ENCODE results near the gene THAP4.
A peak's percentile ranks its signal among the peaks of the same experiment; 100 is the strongest.

THAP4 gene

DNA sequence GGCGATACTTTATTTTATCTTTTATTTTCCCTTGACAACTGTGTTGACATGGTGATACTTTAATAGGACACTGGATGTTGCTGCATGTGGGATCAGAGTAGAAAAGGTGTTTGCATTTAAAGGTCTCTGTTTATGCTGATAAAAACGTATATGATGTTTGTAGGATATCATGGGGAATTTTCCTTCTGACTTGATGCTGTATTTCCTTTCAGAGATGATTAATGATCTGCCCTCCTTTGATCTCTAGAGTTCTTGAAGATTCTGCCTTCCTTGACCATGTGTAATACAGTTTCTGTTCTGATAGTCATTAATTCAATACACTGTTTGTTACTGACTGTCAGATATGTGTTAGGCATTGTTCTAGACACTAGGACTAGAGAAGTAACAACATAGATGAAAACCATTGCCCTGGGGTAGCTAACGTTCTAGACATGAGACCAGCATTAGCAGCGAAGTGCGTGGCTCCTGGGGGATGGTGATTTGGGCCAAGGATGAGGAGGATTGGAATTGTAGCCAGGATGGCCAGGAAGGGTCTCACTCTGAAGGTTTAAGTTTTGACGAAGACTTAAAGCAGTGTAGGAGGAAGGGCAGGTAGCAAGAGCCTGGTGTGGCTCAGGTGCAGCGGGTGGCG is 3.3 kb upstream of the THAP4 start:
- no peak for DNase-seq (ENCODE audit: extremely low read depth in 1 of 2, low read depth in 1 of 2)

DNA sequence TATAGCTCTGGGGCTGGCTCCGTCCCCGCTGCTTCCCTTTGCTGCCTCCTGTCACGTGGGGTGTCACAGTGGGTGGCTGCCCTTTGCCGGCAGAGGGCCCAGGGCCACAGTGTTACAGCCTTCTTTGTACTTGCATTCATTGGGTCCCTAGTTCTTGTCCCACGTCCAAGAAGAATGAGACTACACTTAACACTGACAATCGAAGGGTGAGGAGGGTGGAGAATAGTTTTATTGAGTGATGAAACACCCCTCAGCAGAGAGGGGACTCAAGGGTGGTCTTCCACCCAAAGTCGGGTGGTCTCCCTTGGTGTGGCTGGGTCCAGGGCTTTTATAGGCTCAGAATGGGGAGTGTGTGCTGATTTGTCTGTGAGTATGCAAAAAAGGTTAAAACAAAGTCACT is 2.4 kb upstream of the THAP4 start:
- DNase-seq (ENCODE audit: extremely low read depth in 1 of 2, low read depth in 1 of 2), result no peak

DNA sequence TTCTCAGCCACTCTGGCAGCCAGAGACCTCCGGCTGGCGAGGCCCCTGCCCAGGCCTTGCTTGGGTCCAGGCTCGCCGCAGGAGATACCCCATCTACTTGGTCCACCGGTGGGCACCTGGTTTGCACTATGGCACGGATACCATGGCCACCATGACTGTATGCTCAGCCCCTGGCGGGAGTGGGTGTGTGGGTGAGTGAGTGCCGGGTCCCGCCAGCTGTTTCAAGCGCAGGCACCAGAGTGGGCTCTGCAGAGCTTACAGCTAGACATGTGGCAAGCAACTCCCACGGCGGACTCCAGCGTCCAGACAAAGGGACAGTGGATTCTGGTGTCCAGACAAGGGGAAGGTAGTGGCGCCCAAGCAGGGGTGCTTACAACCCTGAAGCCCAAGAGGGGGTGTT is 2.0 kb upstream of the THAP4 start:
- no peak for DNase-seq (ENCODE audit: extremely low read depth in 1 of 2, low read depth in 1 of 2)

DNA sequence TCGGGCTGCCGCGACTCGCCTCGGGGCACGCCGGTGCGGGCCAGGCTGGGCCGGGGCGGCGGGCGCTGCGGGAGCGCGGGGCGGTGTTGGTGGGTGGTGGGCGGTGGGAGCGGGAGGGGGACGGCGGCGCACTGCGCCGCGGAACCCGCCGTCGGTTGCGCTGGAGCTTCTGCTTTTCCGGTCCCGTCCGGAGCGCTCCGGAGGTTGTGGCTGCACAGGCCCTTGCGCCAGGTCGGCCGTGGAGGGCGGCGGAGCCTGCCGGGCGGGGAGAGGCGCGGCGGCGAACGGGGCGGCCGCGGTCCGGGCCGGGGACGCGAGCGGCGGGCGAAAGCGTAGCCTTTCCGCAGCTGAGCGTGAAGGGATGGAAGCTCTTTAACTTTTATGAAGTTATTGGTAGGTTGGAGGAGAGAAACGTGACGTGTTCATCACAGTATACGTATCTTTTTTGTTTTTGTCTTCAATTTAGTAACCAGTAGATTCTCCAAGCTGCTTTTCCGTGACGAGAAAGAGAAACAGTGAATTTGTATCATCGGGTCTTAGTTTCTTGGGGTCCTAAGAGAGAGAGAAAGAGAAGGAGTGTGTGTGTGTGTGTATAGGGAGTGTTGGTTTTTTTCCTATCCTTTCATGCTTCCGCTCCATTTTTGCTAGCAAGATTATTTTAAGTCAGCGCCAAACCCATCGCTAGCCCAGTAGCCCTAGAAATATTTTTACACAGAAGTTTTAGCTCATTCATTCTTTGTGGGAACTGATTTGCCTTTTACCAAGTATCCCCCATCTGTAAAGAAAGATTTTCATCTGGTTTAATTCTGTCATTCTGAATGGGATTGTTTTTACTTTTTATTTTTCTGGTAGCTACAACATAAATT is 1.1 kb upstream of the THAP4 start:
- DNase-seq (ENCODE audit: extremely low read depth in 1 of 2, low read depth in 1 of 2), result no peak

DNA sequence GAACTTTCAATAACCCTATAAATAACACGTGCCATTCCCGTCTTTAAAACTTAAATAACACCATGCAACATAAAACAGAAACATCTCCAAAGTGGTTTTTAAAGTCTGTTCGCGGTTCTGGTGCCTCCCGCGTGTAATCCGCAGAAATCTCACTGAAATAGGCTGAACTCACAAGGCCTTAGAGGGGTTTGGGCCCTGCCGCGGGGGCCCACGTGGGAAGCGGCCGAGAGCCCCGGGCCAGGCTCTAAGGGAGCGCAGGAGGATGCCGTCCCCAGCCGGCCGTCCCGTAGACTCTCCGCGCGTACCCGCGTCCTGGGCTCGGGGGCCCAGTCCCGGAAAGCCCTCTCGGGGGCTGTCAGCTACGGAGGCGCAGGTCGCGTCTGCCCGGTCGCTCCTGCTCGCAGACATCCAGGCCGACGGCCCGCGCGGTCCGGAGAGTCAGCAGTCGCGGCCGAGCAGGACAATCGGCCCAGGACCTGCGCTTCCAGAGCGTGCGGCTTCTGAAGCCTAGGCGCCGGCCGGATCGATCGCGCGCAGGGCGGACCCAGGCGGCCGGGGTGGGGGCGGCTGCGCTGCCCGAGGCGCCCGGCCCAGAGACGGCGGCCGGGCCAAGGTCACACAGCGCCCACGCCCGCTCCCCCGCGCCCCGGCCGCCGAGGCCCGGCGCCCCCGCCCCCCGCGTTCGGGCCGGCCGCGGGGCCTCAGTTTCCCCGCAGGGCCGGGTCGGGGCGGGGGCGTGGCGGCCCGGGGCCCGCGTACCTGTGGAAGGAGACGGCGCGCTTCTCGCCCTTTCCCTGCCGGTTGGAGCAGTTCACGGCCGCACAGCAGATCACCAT is 558 bp downstream of the THAP4 start:
- peak in 1 of 2 donors; percentile 20 for DNase-seq (ENCODE audit: extremely low read depth in 1 of 2, low read depth in 1 of 2)

DNA sequence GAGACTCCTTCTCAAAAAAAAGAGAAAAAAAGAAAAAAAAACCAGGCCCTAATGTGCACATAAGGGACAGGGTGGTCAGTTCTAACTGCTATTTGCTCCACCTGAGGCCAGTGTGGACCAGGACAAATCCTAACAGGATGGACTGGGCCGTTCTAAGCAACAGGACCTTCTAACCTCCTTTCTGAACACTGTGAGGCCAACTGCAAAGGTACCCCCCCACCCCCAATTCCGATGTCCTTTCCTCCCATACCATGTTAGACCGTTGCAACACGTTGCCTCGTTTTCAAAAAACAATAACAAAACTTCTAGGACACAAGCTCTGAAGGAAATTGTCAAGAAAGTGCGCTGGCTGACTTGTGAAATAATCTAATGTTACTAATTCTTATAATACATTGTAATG is 1.2 kb downstream of the THAP4 start:
- DNase-seq (ENCODE audit: extremely low read depth in 1 of 2, low read depth in 1 of 2), result no peak

DNA sequence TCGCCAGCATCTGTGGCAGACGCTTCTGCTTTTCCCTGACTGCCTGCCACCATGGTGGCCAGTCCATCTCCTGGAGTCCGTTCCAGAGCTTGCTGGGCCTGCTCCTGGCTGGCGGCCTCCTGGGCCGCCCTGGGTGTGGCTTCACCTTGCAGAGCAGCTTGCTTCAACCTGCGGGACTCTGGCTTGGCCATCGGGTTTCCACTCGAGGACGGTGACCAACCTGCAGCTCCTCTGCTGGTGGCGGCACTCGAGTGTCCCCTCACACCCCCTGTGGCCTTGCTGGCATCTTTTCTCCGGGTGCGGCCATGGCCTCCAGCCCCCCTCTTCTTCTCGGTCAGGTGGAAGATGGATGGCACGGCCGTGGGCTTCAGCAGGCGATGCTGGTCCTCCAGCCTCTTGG is 3.4 kb downstream of the THAP4 start:
- DNase-seq (ENCODE audit: extremely low read depth in 1 of 2, low read depth in 1 of 2), result no peak

DNA sequence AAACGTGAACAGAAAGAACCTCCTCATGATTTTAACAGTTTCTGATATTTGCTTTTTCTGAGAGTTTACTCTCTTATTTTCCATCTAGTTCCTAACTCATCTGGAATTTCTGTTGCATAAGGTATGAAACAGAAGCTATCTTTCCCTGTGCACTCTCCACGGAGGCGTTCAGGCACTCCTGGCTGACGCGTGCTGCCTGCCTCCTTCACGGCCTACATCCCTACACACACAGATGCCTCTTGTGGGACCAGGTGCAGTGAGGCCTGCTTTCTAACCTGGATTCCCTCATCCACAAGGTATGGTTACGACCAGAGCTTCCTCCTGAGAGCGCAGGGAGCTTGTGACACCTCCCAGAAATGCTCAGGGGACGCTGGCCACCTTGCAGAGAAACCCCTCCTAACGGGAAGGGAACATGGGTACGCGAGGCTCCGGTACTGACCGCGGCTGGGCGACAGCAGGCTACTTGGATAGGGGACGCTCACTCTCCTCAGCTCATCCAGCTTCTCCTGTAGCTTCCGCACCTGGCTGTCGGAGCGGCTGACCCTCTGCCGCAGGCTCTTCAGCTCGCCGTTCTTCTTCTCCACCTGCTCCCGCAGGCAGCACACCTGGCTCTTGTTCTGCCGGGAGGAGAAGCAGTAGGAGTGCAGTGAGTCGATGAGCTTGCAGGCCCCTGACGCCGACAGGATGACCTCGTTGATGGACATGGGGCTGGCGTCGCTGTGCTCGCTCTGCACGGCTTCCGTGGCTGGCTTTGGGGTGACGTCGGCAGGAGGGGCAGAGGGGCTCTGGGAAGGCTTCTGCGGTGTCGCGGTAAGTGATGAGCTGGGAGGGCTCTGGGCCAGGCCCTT is 4.3 kb downstream of the THAP4 start:
- no peak for DNase-seq (ENCODE audit: extremely low read depth in 1 of 2, low read depth in 1 of 2)

DNA sequence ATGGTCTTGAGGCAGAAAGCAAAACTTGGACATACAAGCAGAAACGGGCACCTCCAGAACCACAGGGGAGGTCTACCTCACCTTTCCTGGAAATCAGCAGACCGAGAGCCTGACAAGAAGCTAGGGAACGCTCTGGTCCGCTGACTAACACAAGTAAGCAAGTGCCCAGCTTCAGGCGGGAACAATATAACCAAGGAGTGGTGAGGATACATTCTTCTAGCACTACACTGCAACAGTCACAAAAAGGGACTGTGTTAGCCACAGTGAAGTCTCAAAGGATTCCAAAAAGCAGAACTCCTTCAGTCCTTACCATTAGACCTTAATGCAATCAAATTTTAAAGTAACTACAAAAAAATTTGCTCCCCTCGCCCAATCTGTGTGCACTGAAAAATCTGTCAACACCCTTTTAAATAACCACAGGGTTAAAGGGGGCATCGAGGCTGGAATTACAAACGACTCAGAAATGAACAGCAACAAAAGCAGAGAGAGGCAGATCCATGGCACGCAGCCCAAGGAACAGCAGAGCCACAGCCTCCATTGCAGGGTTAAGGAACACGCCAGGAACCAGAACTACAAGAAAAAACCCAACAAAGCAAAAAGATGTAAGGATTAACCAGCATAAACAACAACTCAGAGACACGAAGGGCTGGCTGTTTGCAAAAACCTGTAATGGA is 7.1 kb downstream of the THAP4 start:
- DNase-seq (ENCODE audit: extremely low read depth in 1 of 2, low read depth in 1 of 2), result no peak

DNA sequence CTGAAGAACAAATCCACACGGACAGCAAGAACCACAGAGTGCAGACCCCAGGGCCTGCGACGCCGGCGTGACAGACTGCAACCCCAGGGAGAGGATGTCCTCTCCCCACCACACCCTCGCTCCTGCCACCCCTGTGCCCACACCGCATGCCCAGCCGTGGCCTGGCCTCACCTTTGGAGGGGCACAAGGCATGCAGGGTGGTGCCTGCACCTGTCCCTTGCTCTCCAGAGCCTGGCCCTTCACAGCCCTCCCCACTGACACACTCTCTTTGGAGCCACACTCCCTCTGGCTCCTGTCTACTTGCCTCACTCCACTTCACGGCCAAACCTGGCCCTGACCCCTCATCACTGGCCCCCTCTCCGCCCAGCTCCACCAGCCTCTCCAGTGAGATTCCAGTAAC is 9.3 kb downstream of the THAP4 start:
- no peak for DNase-seq (ENCODE audit: extremely low read depth in 1 of 2, low read depth in 1 of 2)

DNA sequence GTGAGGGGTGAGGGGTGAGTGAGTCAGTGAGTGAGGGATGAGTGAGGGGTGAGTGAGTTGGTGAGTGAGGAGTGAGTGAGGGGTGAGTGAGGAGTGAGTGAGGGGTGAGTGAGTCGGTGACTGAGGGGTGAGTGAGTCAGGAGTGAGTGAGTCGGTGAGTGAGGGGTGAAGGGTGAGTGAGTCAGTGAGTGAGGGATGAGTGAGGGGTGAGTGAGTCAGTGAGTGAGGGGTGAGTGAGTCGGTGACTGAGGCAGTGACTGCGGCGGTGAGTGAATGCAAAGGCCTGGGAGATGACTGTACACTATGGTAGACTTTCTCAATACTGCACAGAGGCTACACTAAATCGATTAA is 16.6 kb downstream of the THAP4 start:
- DNase-seq (ENCODE audit: extremely low read depth in 1 of 2, low read depth in 1 of 2), result no peak

DNA sequence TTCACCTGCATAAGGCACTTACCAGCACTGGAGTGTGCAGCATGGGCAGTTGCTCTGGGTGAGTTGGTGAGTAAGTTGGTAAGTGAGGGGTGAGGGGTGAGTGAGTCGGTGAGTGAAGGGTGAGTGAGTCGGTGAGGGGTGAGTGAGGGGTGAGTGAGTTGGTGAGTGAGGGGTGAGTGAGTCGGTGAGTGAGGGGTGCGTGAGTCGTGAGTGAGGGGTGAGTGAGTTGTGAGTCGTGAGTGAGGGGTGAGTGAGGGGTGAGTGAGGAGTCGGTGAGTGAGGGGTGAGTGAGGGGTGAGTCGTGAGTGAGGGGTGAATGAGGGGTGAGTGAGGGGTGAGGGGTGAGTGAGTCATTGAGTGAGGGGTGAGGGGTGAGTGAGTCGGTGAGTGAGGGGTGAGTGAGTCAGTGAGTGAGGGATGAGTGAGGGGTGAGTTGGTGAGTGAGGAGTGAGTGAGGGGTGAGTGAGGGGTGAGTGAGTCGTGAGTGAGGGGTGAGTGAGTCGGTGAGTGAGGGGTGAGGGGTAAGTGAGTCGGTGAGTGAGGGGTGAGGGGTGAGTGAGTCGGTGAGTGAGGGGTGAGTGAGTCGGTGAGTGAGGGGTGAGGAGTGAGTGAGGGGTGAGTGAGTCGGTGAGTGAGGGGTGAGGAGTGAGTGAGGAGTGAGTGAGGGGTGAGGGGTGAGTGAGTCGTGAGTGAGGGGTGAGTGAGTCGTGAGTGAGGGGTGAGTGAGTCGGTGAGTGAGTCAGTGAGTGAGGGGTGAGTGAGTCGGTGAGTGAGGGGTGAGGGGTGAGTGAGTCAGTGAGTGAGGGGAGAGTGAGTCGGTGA is 17.1 kb downstream of the THAP4 start:
- DNase-seq (ENCODE audit: extremely low read depth in 1 of 2, low read depth in 1 of 2), result no peak

DNA sequence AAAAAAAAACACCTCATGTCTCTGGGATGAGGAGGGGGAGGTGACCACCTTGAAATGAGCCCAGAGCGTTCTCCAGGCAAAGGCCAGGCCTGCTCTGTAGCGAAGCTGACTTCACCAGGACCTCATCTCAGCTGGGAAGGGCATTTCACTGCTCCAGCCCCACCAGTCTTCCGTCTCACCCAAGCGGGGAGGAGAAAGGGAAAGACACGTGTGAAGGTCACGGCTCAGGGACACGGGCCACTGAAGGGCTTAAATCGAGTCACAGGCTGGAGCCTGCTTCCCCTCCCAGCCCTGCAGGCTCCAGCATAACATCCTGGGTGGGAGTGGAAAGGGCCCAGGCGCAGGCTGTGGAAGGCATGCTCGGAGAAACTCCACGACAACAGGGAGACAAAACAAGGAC is 18.1 kb downstream of the THAP4 start:
- no peak for DNase-seq (ENCODE audit: extremely low read depth in 1 of 2, low read depth in 1 of 2)

DNA sequence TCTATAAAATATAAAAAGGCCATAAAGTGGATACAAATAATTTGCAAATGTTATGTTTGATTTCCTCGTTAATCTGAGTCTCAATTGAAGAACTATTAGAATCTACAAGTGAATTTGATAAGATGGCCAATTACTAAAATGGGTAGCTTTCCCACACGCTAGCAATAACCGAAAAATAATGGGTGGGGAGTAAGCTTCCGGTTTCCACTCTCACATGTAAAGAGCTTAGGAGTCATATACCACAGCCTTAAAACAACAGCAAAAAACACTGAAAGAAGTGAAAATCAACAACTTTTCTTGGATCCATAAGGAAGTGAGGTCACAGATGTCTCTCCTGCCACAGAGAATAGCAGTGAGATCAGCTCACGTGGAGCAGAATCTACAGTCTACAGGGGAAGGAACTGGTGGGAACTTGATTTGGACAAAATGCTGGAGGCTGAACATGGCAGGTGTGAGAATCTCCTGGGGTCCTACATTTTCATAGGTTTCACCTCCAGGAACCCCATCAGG is 18.6 kb downstream of the THAP4 start:
- no peak for DNase-seq (ENCODE audit: extremely low read depth in 1 of 2, low read depth in 1 of 2)

DNA sequence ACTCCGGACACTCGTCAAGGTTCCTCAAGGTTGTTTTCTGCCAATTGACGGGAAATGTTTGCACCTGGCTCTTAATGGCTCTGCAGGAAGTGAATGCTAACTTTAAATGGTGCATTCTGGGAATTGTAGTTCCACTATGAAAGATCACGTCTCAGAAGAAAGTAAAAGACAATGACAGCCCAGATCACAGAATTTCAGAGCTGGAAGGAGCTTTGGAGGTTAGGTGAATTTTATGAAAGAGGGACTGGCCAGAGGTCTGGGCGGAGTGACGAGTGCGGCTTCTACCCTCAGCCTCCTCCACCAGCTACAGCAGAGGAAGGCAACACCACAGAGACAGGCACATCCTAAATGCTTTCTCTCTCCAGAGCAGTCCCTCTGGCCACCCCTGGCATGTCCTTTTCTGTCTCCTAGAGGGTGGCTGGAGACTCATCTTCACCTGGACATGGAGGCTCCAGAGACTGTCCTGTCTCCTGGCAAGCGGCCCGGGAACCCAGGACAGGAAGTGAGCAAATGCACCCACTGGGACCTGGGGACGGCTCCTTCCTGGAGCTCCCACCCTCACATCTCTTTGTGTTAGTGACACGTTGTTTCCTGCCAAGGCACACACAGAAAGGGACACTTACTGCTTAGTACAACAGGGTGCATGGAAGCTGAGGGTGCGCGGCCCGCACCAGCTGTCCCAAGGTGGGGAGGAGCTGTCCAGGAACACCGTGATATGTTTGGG is 19.4 kb downstream of the THAP4 start:
- DNase-seq (ENCODE audit: extremely low read depth in 1 of 2, low read depth in 1 of 2), result no peak

DNA sequence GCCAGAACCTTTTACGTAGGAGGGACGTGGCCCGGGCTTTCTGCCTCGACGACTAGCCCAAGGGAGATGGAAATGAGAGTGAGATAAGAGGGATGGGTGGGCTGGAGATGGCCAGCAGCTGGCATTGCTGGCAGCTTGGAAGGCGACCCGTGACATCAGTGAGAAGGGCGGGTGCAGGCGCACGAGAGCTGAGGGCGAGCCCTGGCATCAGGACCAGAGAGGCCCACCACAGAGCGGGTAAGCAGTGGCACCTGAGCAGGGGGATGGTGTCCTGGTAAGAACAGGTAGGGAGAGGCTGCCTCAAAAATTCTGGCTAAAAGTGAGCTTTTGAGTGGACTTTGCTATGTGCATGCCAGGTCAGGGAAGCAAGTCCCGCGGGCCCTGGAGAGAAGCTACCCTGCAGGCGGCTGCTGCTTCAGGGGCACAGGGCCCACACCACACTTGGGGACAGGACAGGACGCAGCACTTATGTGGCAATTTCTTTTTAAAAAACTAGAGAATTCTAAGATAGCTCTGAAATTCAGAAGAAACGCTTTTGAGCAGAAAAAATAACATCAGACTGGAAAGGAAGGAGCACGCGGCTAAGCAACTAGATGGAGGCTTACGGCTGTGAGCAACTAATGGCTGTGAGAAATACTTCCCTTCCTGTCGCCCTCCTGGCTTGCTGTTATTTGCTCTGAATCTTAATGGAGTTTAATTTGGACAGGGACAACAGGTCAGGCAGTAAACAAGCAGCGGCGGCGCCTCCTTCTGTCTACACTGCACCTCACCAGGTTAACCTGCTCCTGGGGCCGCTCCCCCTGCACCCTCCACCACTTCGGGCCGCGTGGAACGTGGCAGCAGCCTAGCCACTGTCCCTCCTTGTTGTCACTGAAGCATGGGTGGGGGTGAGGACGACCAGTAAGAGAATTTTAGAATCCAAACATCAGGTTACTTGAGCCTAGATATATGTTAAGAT is 20.5 kb downstream of the THAP4 start:
- DNase-seq (ENCODE audit: extremely low read depth in 1 of 2, low read depth in 1 of 2), result no peak

DNA sequence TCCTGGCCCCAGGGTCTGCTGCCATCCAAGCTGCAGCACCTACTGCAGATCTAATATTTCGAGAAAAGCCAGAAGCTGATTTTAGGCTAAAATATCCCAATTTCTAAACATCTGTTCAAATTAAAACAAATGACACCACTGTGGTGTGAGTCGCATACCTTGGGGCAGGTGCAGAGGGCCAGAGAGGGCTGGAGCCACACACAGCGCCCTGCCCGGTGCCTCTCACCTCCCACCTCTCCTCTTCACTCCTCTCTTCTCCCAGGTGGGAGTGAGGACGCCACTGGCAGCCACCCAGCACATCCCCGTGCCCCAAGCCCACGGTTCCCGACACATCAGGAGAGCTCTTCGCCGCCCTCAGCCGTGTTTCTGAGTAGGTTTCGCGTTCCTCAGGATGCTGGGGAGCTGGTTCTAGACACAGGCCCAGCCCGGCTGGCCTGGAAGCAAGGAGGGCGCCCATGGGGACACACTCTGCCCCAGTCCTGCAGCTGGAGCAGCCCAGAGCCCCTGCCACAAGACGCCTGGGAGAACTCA is 21.4 kb downstream of the THAP4 start:
- DNase-seq (ENCODE audit: extremely low read depth in 1 of 2, low read depth in 1 of 2), result no peak

Measured in activated CD8-positive, alpha-beta memory T cell treated with anti-CD3 and anti-CD28 coated beads for 1 hour (primary cell).